Kidney (tissue), 14 donors: Measurements from ENCODE around the gene ALPI. TPM values are rescaled to one million over a fixed set of nuclear protein-coding genes. Genes with fewer than 3 reads are reported as not detected.
"Not testable (repeated sequence)": the region's sequence is repeated elsewhere in the genome, so short reads cannot be mapped to it uniquely, and the experiment has no call there.

Source experiments
- DNase-seq, 5 donors: peaks; one replicate each; pipeline ENCODE4 v3.0.0-alpha.2; 2013 to 2020
- FAIRE-seq: peaks from 2 replicates; lab custom pipeline; 2012; peaks lifted over from hg19 to GRCh38; lab: Jason Lieb, UNC
- H3K27ac ChIP-seq, 2 donors: one replicate each; pipeline ENCODE4 v1.7.0; 2013; ENCODE audit warnings: low read depth in 2 of 2, low read length in 2 of 2, inconsistent platforms in 1 of 2
- H3K27me3 ChIP-seq: one replicate; pipeline ENCODE4 v1.7.1; 2013; ENCODE audit warnings: low read length, inconsistent platforms; ENCODE audit not compliant: control insufficient read depth, insufficient read depth
- H3K36me3 ChIP-seq, 3 donors: one replicate each; pipeline versions ENCODE4 v1.7.0 to v1.7.1; 2013; ENCODE audit warnings: low read length in 3 of 3, control low read depth in 1 of 3, inconsistent platforms in 1 of 3; ENCODE audit not compliant: insufficient read depth in 3 of 3, control insufficient read depth in 2 of 3
- H3K4me1 ChIP-seq, 3 donors: one replicate each; pipeline versions ENCODE4 v1.7.0 to v1.7.1; 2013; ENCODE audit warnings: low read length in 3 of 3, inconsistent platforms in 1 of 3, low read depth in 1 of 3; ENCODE audit not compliant: control insufficient read depth in 2 of 3, insufficient read depth in 2 of 3
- H3K4me3 ChIP-seq, 3 donors: one replicate each; pipeline versions ENCODE4 v1.7.0 to v1.8.1; 2013; ENCODE audit warnings: low read length in 3 of 3, control low read depth in 1 of 3, inconsistent platforms in 1 of 3
- H3K9ac ChIP-seq, 3 donors: one replicate each; pipeline versions ENCODE4 v1.7.0 to v1.7.1; 2013; ENCODE audit warnings: low read length in 3 of 3, control low read depth in 1 of 3, inconsistent platforms in 1 of 3
- H3K9me3 ChIP-seq, 3 donors: one replicate each; pipeline versions ENCODE4 v1.7.0 to v1.7.1; 2013; ENCODE audit warnings: low read length in 3 of 3, control low read depth in 1 of 3, inconsistent platforms in 1 of 3; ENCODE audit not compliant: control insufficient read depth in 2 of 3, insufficient read depth in 1 of 3
- CTCF ChIP-seq: IDR thresholded peaks from 3 replicates; pipeline ENCODE4 v1.5.1; 2012; ENCODE audit warnings: mild to moderate bottlenecking, moderate library complexity, borderline replicate concordance; ENCODE audit not compliant: insufficient read depth; ENCODE audit errors: extremely low read depth
- intact Hi-C: fragments of 100-400 bp; cut with DNase I; formaldehyde crosslinking; loops from one replicate; pipeline ENCODE4 v1.11.1; 2022
- polyA plus RNA-seq: library from polyadenylated mRNA; stranded (reverse); fragments of 350-450 nt; fragmentation: Illumina TruSeq; extraction: RNeasy Lipid Tissue Mini Kit (QIAGEN cat#74804); gene quantifications from one replicate; pipeline ENCODE4 v1.2.3, GENCODE V29; 2014; ENCODE audit warnings: low read depth, low replicate concordance; ENCODE audit not compliant: insufficient read depth
- total RNA-seq: library from RNA; stranded (reverse); fragmentation: NEBNext Ultra II Directional; extraction: Animal tissue kit (Norgen Biotek cat#: 25700); gene quantifications from one replicate; pipeline ENCODE4 v1.2.1, GENCODE V29; 2021
- donor health status: control.
- donor health status: control.
- donor health status: control.
- donor health status: control.
- donor health status: control.
- donor health status: DM: yes; HTN: yes; CAD: no.
- donor health status: Normal renal cell carcinoma (clear cell type).

The ALPI gene
- total and polyA plus RNA-seq, 2 donors from 2014 or later = 0.09 to 0.49 TPM

GRCh38 chr2:232444409-232445148 is 11.4 kb upstream of the ALPI start:
- H3K9ac ChIP-seq = no peak overlapping the region
- H3K27me3 ChIP-seq = no peaks in the 10 kb centered on the region
- H3K27ac ChIP-seq = no peak overlapping the region
- peak; percentile 14 for TF ChIP-seq CTCF
- intact Hi-C loops = no loop called here
- H3K9me3 ChIP-seq = no peaks in the 10 kb centered on the region
- no peak overlapping the region for H3K4me3 ChIP-seq
- peak in 1 of 5 donors; percentile 54 for DNase-seq
- FAIRE-seq = no peak
- H3K36me3 ChIP-seq = no peaks in the 10 kb centered on the region
- H3K4me1 ChIP-seq = peaks cover 0 to 8% (median 3%) of the 10 kb centered on the region in 3 donors

- H3K27ac ChIP-seq, H3K4me1 ChIP-seq, H3K36me3 ChIP-seq, intact Hi-C loops, FAIRE-seq, H3K9me3 ChIP-seq, H3K4me3 ChIP-seq, H3K9ac ChIP-seq, H3K27me3 ChIP-seq: not testable (repeated sequence)
- peak in 1 of 5 donors; percentile 43 for DNase-seq
Measured at GRCh38 chr2:232445149-232445885, 10.6 kb upstream of the ALPI start.

- H3K4me3 ChIP-seq, H3K4me1 ChIP-seq, H3K27ac ChIP-seq, H3K36me3 ChIP-seq, FAIRE-seq, H3K27me3 ChIP-seq, H3K9ac ChIP-seq, intact Hi-C loops, H3K9me3 ChIP-seq: not testable (repeated sequence)
- DNase-seq = peak in 1 of 5 donors; percentile 55
Measured at GRCh38 chr2:232446266-232446777, 9.6 kb upstream of the ALPI start.

GRCh38 chr2:232447091-232447620 is 8.8 kb upstream of the ALPI start:
- no peaks in the 10 kb centered on the region for H3K9me3 ChIP-seq
- no peak overlapping the region for H3K4me3 ChIP-seq
- no peaks in the 10 kb centered on the region for H3K27me3 ChIP-seq
- peaks cover 0 to 8% (median 3%) of the 10 kb centered on the region in 3 donors for H3K4me1 ChIP-seq
- H3K9ac ChIP-seq = no peak overlapping the region
- intact Hi-C loops = no loop called here
- H3K36me3 ChIP-seq = no peaks in the 10 kb centered on the region
- H3K27ac ChIP-seq = peak overlapping the region in 1 of 2 donors; percentile 68
- no peak for TF ChIP-seq CTCF
- peak in 1 of 5 donors; percentile 45 for DNase-seq
- FAIRE-seq = no peak
